K562 (cell line): ENCODE results near the gene TINAG. TPM values are rescaled to one million over a fixed set of nuclear protein-coding genes. Genes with fewer than 3 reads are reported as not detected.

Source experiments
- ATAC-seq: fragments of 200-7000 bp; cut with Tn5 transposase; 3 replicates; pipeline ENCODE4 v1.9.1; 2020; ENCODE audit warnings: moderate library complexity
- BruUV-seq: library from RNA; stranded (reverse); fragments of 400-500 nt; replicated peaks from 2 replicates; lab custom pipeline; 2021; lab: Mats Ljungman, UMichigan
- CTCF ChIA-PET: fragments of 300-600 bp; formaldehyde crosslinking; extraction: SDS; loops from one replicate; lab custom pipeline; 2021; ENCODE audit warnings: low intra/inter-chr PET ratio; lab: Yijun Ruan, JAX
- POLR2A ChIA-PET: fragments of 300-600, 350-650 bp; sonication (Branson Sonifier 250); formaldehyde crosslinking; extraction: SDS; loops from one replicate; lab custom pipeline; 2021; ENCODE audit warnings: antibody characterized with exemption, inconsistent platforms; lab: Yijun Ruan, JAX
- DNase-seq, 4 experiments: peaks; one replicate each; pipeline versions ENCODE4 v3.0.0 to v3.0.0-alpha.2; 2011 to 2018; ENCODE audit warnings: low spot score in 3 of 4, mixed read lengths in 3 of 4; ENCODE audit errors: extremely low read depth in 1 of 4
- FAIRE-seq: peaks from 2 replicates; lab custom pipeline; 2011; peaks lifted over from hg19 to GRCh38; lab: Jason Lieb, UNC
- H2AFZ ChIP-seq: 2 replicates; pipeline ENCODE4 v1.6.0; 2011; ENCODE audit warnings: low read depth, low read length, control low read depth, inconsistent platforms
- H3K27ac ChIP-seq: fragments of 200-600 bp; 3 replicates; pipeline ENCODE4 v1.8.0; 2011; ENCODE audit warnings: low read depth, mild to moderate bottlenecking, control low read depth, inconsistent platforms, low read length, moderate library complexity, mixed read lengths; ENCODE audit errors: extremely low read depth
- H3K27me3 ChIP-seq, 2 experiments: fragments of 300-600 bp in 1 of 2; 2 replicates in 1 of 2; 3 replicates in 1 of 2; pipeline versions ENCODE4 v1.6.0 to v1.8.0; 2011; ENCODE audit warnings: inconsistent platforms in 2 of 2, low read length in 2 of 2, mild to moderate bottlenecking in 1 of 2, mixed read lengths in 1 of 2, moderate library complexity in 1 of 2; ENCODE audit not compliant: control insufficient read depth in 2 of 2, insufficient read depth in 2 of 2
- H3K36me3 ChIP-seq: fragments of 300-600 bp; 3 replicates; pipeline ENCODE4 v1.8.0; 2011; ENCODE audit warnings: mild to moderate bottlenecking, low read length, inconsistent platforms; ENCODE audit not compliant: control insufficient read depth, insufficient read depth
- H3K4me1 ChIP-seq, 2 experiments: fragments of 200-600 bp in 1 of 2; replicated peaks in 1 of 2; 2 replicates in 1 of 2; 3 replicates in 1 of 2; pipeline versions ENCODE4 v1.5.1 to v1.8.0; 2011; ENCODE audit warnings: inconsistent platforms in 2 of 2, low read length in 2 of 2, mild to moderate bottlenecking in 1 of 2, mixed read lengths in 1 of 2, moderate library complexity in 1 of 2; ENCODE audit not compliant: control insufficient read depth in 2 of 2, insufficient read depth in 2 of 2
- H3K4me2 ChIP-seq: 2 replicates; pipeline ENCODE4 v1.6.1; 2011; ENCODE audit warnings: low read length, control low read depth, inconsistent platforms, mixed read lengths; ENCODE audit not compliant: insufficient read depth
- H3K4me3 ChIP-seq: fragments of 200-600 bp; sonication (generic), shearing (Covaris generic); 2 replicates; pipeline ENCODE4 v1.5.1; 2016; ENCODE audit warnings: control low read depth, inconsistent platforms
- H3K79me2 ChIP-seq: fragments of 200-600 bp; 3 replicates; pipeline ENCODE4 v1.8.0; 2011; ENCODE audit warnings: low read length, inconsistent platforms; ENCODE audit not compliant: control insufficient read depth, insufficient read depth
- H3K9ac ChIP-seq, 2 experiments: 2 replicates each; pipeline versions ENCODE4 v1.6.0 to v1.6.1; 2011; ENCODE audit warnings: low read depth in 2 of 2, low read length in 2 of 2, control low read depth in 1 of 2, inconsistent platforms in 1 of 2, mild to moderate bottlenecking in 1 of 2, mixed read lengths in 1 of 2; ENCODE audit not compliant: insufficient read depth in 1 of 2
- H3K9me1 ChIP-seq: one replicate; pipeline ENCODE4 v1.6.0; 2011; ENCODE audit warnings: inconsistent platforms, mild to moderate bottlenecking, low read length, moderate library complexity; ENCODE audit not compliant: control insufficient read depth, insufficient read depth
- H3K9me3 ChIP-seq: replicated peaks from 2 replicates; pipeline ENCODE4 v1.5.1; 2011; ENCODE audit warnings: low read depth, low read length, inconsistent platforms; ENCODE audit not compliant: control insufficient read depth, insufficient read depth
- H4K20me1 ChIP-seq: replicated peaks from 2 replicates; pipeline ENCODE4 v1.6.1; 2011; ENCODE audit warnings: low read length, inconsistent platforms, mixed read lengths; ENCODE audit not compliant: control insufficient read depth, insufficient read depth
- E2F5 ChIP-seq: sonication (generic); formaldehyde crosslinking; IDR thresholded peaks from 2 replicates; pipeline ENCODE4 v1.8.0; 2022; ENCODE audit warnings: mild to moderate bottlenecking, missing genetic modification reagents
- FOXO4 ChIP-seq: fragments of 450-650 bp; formaldehyde crosslinking; IDR thresholded peaks from 2 replicates; pipeline ENCODE4 v1.4.0; 2020; ENCODE audit warnings: mild to moderate bottlenecking, moderate library complexity
- HOXB6 ChIP-seq: fragments of 250-450 bp; sonication (Bioruptor Pico); IDR thresholded peaks from 2 replicates; pipeline ENCODE4 v1.5.1; 2022; ENCODE audit warnings: mild to moderate bottlenecking, borderline replicate concordance
- POLR2A ChIP-seq: fragments of 450-650 bp; conservative IDR thresholded peaks from 2 replicates; pipeline ENCODE4 v1.6.1; 2016
- POLR2B ChIP-seq: fragments of 450-650 bp; IDR thresholded peaks from 2 replicates; pipeline ENCODE4 v1.6.1; 2018; ENCODE audit warnings: low read depth; ENCODE audit not compliant: partially characterized antibody
- RAD21 ChIP-seq, 2 experiments: fragments of 250-450 bp in 1 of 2; fragments of 450-650 bp in 1 of 2; sonication (Bioruptor Pico) in 1 of 2; formaldehyde crosslinking in 1 of 2; IDR thresholded peaks in 1 of 2; conservative IDR thresholded peaks in 1 of 2; 2 replicates each; pipeline versions ENCODE4 v1.4.0 to v1.8.0; 2020 to 2022; ENCODE audit warnings: mild to moderate bottlenecking in 2 of 2, moderate library complexity in 1 of 2
- RAD51 ChIP-seq: fragments of 450-650 bp; IDR thresholded peaks from 2 replicates; pipeline ENCODE4 v1.7.1; 2016; ENCODE audit warnings: low read depth, mild to moderate bottlenecking, borderline replicate concordance
- RFX5 ChIP-seq: IDR thresholded peaks from 2 replicates; pipeline ENCODE4 v1.6.1; 2011; ENCODE audit warnings: low read depth, mild to moderate bottlenecking, improper control_type of control experiment, low read length
- ZNF175 ChIP-seq: fragments of 200-800 bp; sonication (Bioruptor generic); IDR thresholded peaks from 2 replicates; pipeline ENCODE4 v1.6.1; 2016; ENCODE audit warnings: low read depth, mild to moderate bottlenecking, missing genetic modification characterization, missing compliant biosample characterization
- ZNF583 ChIP-seq: fragments of 250-450 bp; sonication (Bioruptor Pico); IDR thresholded peaks from 2 replicates; pipeline ENCODE4 v1.4.0; 2020
- WGBS: fragments of 100-300 bp; shearing (Covaris generic); methylation state at CpG from one replicate; pipeline ENCODE4 v1.1.6; 2016; ENCODE audit warnings: low coverage, mixed read lengths; ENCODE audit not compliant: insufficient coverage; ENCODE audit errors: missing lambda C conversion rate; 5-methylcytosine and 5-hydroxymethylcytosine counted together
- in situ Hi-C: fragments of 300-500 bp; cut with MboI; formaldehyde crosslinking; loops from 4 replicates; pipeline ENCODE4 v1.15.0; 2018; ENCODE audit warnings: inconsistent platforms, mixed read lengths
- intact Hi-C: fragments of 100-400 bp; cut with micrococcal nuclease; formaldehyde crosslinking; loops from 2 replicates; pipeline ENCODE4 v1.14.2; 2022
- polyA plus RNA-seq, 8 experiments: library from polyadenylated mRNA; depleted of rRNA in 4 of 8; stranded (reverse) in 5 of 8; unstranded in 3 of 8; fragments of >200 nt; fragmentation: Nextera tagmentation in 2 of 8; fragmentation: Illumina TruSeq in 1 of 8; extraction: Ambion mirVana in 2 of 8; extraction: Trizol in 1 of 8; gene quantifications; 2 replicates each; pipeline versions ENCODE4 v1.2.1 to v1.2.3, GENCODE V29; 2011 to 2014; ENCODE audit warnings: inconsistent platforms in 1 of 8, missing spikeins in 1 of 8
- total RNA-seq, 7 experiments: library from RNA; depleted of rRNA in 6 of 7; stranded (reverse); fragments of >200 nt in 6 of 7; fragmentation: Illumina TruSeq in 2 of 7; extraction: Trizol in 2 of 7; gene quantifications; 2 replicates each; pipeline versions ENCODE4 v1.2.1 to v1.2.3, GENCODE V29; 2011 to 2021; ENCODE audit warnings: low replicate concordance in 1 of 7

TINAG gene
- total and polyA plus RNA-seq, 9 of the 15 experiments (the other 6 are each of a cell fraction or from before 2014, with no cell fraction given), result not detected

- CTCF ChIA-PET, result no interaction called here
- WGBS, result 0% methylated on average over 1 of the region's 1 CpG
- no peak overlapping the region for H3K27ac ChIP-seq
- no peaks in the 10 kb centered on the region for H3K4me1 ChIP-seq
- in situ Hi-C loops, result no loop called here
- H3K4me2 ChIP-seq, result no peak overlapping the region
- ATAC-seq, result no peak
- intact Hi-C loops, result no loop called here
- TF ChIP-seq POLR2B, result no peak
- TF ChIP-seq RAD21 (CRISPR knock-in tag; conservative IDR thresholded peaks at IDR 0.05 in 1 of 2, IDR thresholded peaks at IDR 0.05 in 1 of 2), result no peak
- TF ChIP-seq POLR2A, result no peak
- no peak for TF ChIP-seq FOXO4 (CRISPR knock-in tag)
- no peaks in the 10 kb centered on the region for H3K27me3 ChIP-seq
- no peaks in the 10 kb centered on the region for H4K20me1 ChIP-seq
- no peak overlapping the region for H2AFZ ChIP-seq
- H3K79me2 ChIP-seq, result no peaks in the 10 kb centered on the region
- no TSS peak for BruUV-seq
- POLR2A ChIA-PET, result no interaction called here
- DNase-seq, result no peak
- H3K9ac ChIP-seq, result no peak overlapping the region
- no peaks in the 10 kb centered on the region for H3K9me3 ChIP-seq
- FAIRE-seq, result no peak
- H3K9me1 ChIP-seq, result no peaks in the 10 kb centered on the region
- no peak overlapping the region for H3K4me3 ChIP-seq
- H3K36me3 ChIP-seq, result no peaks in the 10 kb centered on the region
Measured at GRCh38 chr6:54404791-54405190, 96.5 kb downstream of the TINAG start.

- H3K4me2 ChIP-seq, result no peak overlapping the region
- no peaks in the 10 kb centered on the region for H3K4me1 ChIP-seq
- no peaks in the 10 kb centered on the region for H3K9me1 ChIP-seq
- H3K79me2 ChIP-seq, result no peaks in the 10 kb centered on the region
- TF ChIP-seq ZNF175 (CRISPR knock-in tag) (no peak), ZNF583 (CRISPR knock-in tag) (no peak), E2F5 (CRISPR knock-in tag) (no peak), RAD51 (no peak), HOXB6 (no peak), RFX5 (no peak)
- WGBS, result 8% methylated on average over 1 of the region's 1 CpG
- no TSS peak for BruUV-seq
- in situ Hi-C loops (no loop called here), intact Hi-C loops (no loop called here)
- no peaks in the 10 kb centered on the region for H3K27me3 ChIP-seq
- no peak overlapping the region for H3K4me3 ChIP-seq
- POLR2A ChIA-PET, result no interaction called here
- ATAC-seq, result no peak
- DNase-seq, result no peak
- CTCF ChIA-PET, result no interaction called here
- H2AFZ ChIP-seq, result no peak overlapping the region
- H3K9me3 ChIP-seq, result no peaks in the 10 kb centered on the region
- no peak for FAIRE-seq
- H3K9ac ChIP-seq, result no peak overlapping the region
- H4K20me1 ChIP-seq, result no peaks in the 10 kb centered on the region
- H3K27ac ChIP-seq, result no peak overlapping the region
- no peaks in the 10 kb centered on the region for H3K36me3 ChIP-seq
Measured at GRCh38 chr6:54411767-54412166, 103.5 kb downstream of the TINAG start.
